HG03039 (cell line): Measurements from ENCODE around the gene FAM13B.
A peak's percentile ranks its signal among the peaks of the same experiment; 100 is the strongest.
"Not testable (repeated sequence)": the region's sequence is repeated elsewhere in the genome, so short reads cannot be mapped to it uniquely, and the experiment has no call there.

Experiments used
- ATAC-seq: cut with Tn5 transposase; IDR thresholded peaks from one replicate; pipeline ENCODE4 v1.9.1; 2021; ENCODE audit warnings: mild to moderate bottlenecking, moderate library complexity; ENCODE audit not compliant: unreplicated experiment

FAM13B gene

DNA sequence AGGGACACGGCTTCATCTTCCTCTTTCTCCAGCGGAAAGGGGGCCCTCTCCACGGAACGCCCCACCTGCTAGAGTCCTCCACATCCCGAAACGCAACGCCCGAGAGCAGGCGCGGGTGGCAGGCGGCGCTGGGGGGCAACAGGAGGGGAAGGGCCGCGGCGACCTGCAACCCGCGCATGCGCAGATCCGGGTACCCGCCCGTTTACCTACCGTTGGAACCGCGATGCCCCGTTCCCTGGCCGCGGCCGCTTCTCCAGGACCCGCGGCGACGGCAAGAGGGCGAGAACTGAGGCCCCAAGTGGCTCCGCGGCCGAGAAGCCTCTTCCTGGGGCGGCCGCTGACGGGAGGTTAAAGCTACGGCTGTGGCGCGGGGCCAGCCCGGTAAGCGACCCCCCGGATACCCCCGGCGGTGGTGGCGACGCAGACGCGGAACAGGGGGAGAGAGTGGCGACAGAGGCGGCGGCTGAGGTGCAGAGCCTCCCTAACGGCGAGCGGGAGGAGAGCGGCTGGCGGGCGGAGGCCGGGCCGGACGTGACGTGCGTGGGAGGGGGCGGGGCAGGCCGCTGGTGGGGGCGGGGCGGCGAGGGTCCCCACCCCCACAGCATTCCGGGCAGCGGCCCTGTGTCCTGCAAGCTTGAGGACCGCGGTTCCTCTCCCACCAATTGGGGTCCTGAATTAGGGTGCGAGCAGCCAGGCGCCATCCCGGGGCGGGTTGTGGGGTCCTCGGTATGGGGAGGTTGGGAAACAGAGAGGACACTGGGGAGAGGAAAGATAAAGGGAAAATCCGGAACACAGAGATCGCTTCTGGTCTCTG, at the start of gene FAM13B:
TSS of gene FAM13B (minus strand) at position 508 of the 814 bp plus-strand sequence. CDS start 13,968 bp downstream, outside the sequence.
- ATAC-seq: peak; percentile 40

DNA sequence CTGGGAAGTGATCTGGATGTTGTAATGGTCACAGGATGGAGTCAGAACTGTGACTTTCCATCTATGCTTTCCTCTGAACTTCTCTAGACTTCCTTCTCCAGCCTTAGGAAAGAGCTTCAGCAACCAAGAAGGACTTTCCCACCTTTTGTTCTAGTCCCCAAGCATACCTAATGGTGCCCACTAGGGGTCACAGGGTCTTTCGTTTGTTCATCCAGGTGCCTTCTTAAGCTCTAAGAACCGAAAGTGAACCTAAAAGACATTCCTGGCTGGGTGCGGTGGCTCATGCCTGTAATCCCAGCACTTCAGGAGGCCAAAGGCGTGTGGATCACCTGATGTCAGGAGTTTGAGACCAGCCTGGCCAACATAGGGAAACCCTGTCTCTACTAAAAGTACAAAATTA, 49.2 kb upstream of the FAM13B start:
- ATAC-seq: no peak

DNA sequence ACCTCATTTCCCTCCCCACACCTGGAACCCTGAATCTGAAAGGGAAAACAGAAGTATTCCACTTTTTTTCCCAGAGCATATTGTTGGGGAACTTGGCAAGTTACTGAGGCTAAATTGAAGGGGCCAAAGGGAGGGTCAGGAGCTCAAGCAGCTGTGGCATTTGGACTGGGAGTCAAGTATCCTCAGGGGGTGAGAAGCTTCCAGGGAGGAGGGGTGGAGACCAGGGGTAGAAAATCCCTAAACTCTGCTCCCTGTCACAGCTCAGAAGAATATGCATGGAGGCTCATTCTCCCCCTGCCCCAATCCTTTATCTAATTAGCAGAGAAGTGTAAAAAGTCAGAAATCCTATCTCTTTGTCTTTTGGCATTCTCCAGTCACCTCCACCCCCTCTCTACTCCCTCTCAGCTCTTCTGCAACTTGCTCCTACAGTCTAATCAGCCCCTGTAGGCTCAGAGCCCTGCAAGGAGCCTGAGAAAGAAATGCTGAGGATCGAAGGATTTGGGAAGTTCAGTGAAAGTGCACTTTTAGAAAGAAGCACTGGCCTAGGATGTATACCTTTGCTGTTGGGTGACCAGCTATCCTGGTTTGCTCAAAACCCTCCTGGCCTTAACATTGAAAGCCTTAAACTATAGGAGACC, 45.2 kb upstream of the FAM13B start:
- ATAC-seq: no peak

- ATAC-seq: no peak
Measured at GRCh38 chr5:138077064-138077696, 44.3 kb upstream of the FAM13B start.

GRCh38 chr5:138070026-138070425, 37.1 kb upstream of the FAM13B start:
- not testable (repeated sequence) for ATAC-seq

GRCh38 chr5:138068742-138069600, 36.1 kb upstream of the FAM13B start:
- no peak for ATAC-seq

DNA sequence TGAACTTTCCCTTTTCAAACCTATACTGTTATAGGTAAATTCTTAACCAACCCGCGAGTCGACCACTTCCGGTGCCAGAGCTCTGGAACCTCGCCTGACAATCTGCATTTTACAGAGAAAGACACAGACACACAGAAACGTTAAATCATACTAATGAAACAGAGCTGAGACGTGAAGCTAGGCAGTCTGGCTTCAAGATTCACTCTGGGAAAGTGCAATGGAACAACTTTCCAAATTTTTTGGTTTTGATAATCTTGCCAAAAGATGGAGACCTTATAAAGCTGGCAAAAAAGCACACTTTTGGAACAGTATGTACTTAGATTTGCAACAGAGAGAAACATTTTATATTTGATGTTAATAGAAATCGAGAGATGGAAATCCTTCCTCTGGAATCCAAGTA, 35.1 kb upstream of the FAM13B start:
- ATAC-seq: no peak

DNA sequence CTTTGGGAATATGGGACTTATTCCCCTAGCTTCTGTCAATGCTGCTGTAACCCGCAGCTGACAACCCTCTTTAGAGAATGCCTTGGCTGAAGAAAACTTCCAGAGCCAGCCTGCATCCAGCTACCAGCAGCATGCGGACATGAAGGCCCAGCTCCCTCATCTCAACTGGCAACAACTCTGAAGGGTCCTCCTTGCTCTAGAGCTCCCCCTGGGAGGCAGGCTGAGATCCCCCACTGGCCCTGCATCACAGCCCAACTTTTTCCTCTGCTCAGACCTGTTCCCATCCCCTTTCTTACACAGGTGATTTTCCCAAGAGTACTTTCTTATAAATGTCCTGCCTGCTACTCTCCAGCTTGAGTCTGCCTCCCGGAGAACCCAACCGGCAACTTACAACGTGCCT, 32.2 kb upstream of the FAM13B start:
- ATAC-seq: no peak

GRCh38 chr5:138064526-138064925, 31.6 kb upstream of the FAM13B start:
- no peak for ATAC-seq

DNA sequence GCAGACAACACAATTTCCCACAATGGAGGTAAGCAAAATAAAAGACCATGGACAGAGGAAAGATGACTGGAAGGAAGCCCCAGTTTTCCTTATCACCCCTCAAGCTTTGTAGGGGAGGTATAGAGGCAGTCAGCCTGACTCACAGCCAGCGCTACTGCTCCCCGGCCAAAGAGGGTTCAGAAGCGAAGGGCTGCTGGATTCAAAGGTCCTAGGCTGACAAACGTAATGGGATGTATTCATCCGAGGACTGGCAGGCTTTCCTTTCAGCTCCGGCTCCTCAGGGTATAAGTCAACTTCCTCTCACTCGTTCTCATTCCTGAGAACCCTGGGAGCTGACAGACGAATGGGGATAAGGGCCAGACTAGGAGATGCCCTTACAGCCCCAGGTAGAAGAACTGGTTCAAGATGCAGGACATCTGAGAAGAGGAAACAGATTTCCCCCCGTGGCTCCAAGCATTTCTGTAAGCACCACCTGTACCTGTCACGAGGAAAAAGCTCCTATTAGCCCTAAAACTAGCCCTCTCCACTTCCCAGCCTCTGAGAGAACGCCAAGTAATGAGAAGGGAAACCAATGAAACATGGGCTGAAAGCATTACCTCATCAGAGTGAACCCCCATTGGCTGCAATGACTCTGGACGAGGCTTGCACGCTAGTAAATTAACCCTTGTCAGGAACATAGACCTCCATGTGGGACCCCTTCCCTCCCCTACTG, 22.1 kb upstream of the FAM13B start:
- ATAC-seq: no peak

GRCh38 chr5:138054206-138054605, 21.3 kb upstream of the FAM13B start:
- ATAC-seq: no peak

DNA sequence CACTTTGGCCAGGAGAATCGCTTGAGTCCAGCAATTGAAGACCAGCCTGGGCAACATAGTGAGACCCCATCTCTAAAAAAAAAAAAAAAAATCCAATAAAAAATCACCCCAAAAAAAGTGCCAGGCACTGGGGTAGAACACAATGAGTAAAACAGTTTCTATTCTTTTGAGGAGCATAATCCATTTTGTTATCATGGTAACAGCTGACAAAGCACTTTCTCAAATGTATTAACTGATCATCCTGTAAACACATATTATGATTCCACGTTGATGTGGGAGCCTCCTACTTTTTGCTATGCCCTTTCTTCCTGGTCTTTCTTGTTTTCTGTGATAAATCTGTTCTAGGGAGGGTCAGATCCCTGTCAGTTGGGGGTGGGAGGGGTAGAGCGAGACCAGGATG, 20.7 kb upstream of the FAM13B start:
- ATAC-seq: no peak

- ATAC-seq: not testable (repeated sequence)
Measured at GRCh38 chr5:138052718-138053117, 19.8 kb upstream of the FAM13B start.

DNA sequence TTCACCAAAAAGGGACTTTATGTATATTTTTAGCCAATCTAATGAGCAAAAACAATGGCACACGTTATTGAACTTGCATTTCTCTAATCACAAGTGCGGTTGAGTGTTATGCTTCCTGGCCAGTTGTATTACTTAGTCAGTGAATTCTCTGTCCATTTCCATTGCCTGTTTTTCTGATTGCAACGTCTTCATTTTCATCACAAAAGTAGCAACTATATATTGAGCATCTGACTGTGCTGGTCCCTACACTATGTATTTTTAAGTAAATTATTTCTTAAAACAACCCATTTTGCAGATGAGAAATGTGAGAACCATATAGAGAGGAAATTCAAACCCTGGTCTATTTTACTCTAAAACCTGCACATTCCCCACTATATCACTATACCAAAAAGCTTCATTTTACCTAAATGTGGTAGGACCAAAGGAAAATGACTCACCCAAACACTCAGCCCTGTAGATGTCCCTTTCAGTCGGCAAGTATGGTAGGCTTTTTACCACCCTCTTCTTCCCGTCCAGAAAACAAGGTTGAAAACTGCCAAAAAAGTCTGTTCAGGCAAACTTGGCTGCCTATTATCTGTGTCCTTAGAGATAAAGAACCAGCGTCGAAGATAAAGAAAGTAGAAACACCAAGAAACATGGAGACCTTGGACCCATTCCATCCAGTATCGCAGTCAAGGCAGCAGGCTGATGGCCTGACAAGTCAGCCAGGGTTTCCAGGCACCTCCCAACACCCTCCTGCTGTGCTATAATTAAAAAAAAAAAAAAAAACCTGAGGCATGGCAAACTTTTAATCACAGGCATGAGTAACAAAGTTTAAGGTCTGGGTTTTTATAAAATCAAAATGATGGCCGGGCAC, 18.8 kb upstream of the FAM13B start:
- no peak for ATAC-seq

DNA sequence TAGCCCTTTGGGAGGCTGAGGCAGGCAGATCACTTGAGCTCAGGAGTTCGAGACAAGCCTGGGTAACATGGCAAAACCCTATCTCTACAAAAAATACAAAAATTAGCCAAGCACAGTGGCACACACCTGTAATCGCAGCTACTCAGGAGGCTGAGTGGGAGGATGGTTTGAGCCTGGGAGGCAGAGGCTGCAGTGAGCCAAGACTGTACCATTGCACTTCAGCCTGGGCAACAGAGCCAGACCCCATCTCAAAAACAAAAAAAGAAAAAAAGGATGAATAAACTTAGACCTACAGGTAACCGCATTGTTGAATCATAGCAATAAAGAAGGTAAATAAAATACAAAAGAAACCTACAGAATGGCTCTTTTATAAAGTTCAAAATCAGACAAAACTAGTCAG, 12.4 kb upstream of the FAM13B start:
- ATAC-seq: not testable (repeated sequence)

- ATAC-seq: no peak
Measured at GRCh38 chr5:138038826-138039225, 5.9 kb upstream of the FAM13B start.

GRCh38 chr5:138037907-138038633, 5.2 kb upstream of the FAM13B start:
- no peak for ATAC-seq

DNA sequence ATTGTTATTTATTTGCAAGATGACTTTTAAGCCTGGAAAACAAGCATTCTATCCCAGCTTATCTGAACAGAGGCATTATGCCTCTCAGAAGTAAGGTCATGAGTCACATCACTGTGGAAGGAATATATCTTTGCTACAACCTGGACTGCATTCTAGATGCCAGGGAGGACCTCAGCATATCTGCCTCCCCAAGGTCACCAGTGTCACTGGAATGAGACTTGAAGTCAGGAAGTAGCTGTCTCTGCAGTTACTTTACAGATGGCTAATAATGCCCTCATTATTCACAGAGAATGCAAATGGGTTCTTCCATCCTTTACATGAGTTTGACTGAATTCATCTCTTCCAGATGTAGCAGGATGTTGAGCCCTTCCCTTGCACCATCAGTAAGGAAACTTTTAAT, 4.4 kb upstream of the FAM13B start:
- ATAC-seq: no peak
